Measurements from ENCODE around the gene EID2B. TPM values are rescaled to one million over a fixed set of nuclear protein-coding genes. Genes with fewer than 3 reads are reported as not detected.
A peak's percentile ranks its signal among the peaks of the same experiment; 100 is the strongest.

EID2B gene
- total RNA-seq, 2 experiments from 2014 or later: 3.0 TPM

DNA sequence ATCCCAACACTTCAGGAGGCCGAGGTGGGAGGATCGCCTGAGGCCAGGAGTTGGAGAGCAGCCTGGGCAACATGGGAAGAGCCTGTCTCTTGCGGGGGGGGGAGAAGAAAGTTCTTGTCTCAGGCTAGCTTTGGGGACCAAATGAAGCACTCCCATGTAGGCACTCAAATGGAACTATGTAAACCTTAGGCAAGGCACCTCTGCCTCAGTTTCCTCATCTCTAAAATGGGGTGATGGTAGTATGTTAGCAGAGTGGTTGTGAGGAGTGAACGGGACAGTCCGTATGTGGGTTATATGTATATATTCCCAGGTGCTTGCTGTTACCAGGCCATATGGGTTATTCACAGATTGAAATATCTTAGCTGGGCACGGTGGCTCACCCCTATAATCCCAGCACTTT is 40.4 kb downstream of the EID2B start:
- ChIA-PET CTCF (interaction anchor here (0.7 to 1.6 kb wide), 2 partner anchors 18 to 47 kb away, joined by 3 to 6 read pairs; partner anchors contain the start of gene EID2), POLR2A (interaction anchor here (1.0 to 1.4 kb wide), 4 partner anchors 10 to 56 kb away, joined by 3 to 4 read pairs (median 3); partner anchors contain the start of gene RPS16)
- DNase-seq: no peak
- no peaks in the 10 kb centered on the region for H3K9me3 Mint-ChIP-seq
- TF ChIP-seq CTCF (IDR thresholded peaks at IDR 0.05): no peak
- ATAC-seq: no peak
- H3K4me1 Mint-ChIP-seq (ENCODE audit: low read depth): no peaks in the 10 kb centered on the region
- no peak overlapping the region for H3K27ac Mint-ChIP-seq
- intact Hi-C loops (cut with micrococcal nuclease): no loop called here
- no peak overlapping the region for H3K4me3 Mint-ChIP-seq
- H3K27me3 Mint-ChIP-seq: peaks cover 5% of the 10 kb centered on the region
- peaks cover 18% of the 10 kb centered on the region for H3K36me3 Mint-ChIP-seq (ENCODE audit: low read depth)

- CTCF ChIA-PET: interaction anchor here (0.7 to 1.2 kb wide), 2 partner anchors 50 to 71 kb away, joined by 3 read pairs; no protein-coding TSS in a partner anchor
- H3K9me3 Mint-ChIP-seq: no peaks in the 10 kb centered on the region
- no peak overlapping the region for H3K27ac Mint-ChIP-seq
Measured at GRCh38 chr19:39489756-39490155, 42.9 kb downstream of the EID2B start.

GRCh38 chr19:39483141-39483540 is 49.5 kb downstream of the EID2B start:
- CTCF ChIA-PET: interaction anchor here (1.4 kb wide), 1 partner anchor 9 kb away, joined by 5 read pairs; no protein-coding TSS in a partner anchor
- no peaks in the 10 kb centered on the region for H3K9me3 Mint-ChIP-seq

More at GRCh38 chr19:39489756-39490155, 42.9 kb downstream of the EID2B start:
- H3K27me3 Mint-ChIP-seq: no peaks in the 10 kb centered on the region
- intact Hi-C loops (cut with micrococcal nuclease): no loop called here
- ATAC-seq (no peak), DNase-seq (no peak)
- POLR2A ChIA-PET: interaction anchor here (0.6 to 1.7 kb wide), 4 partner anchors 8 to 43 kb away, joined by 3 to 6 read pairs (median 4); no protein-coding TSS in a partner anchor
- H3K36me3 Mint-ChIP-seq (ENCODE audit: low read depth): peaks cover 27% of the 10 kb centered on the region
- no peak overlapping the region for H3K4me3 Mint-ChIP-seq
- TF ChIP-seq CTCF (IDR thresholded peaks at IDR 0.05): no peak
- H3K4me1 Mint-ChIP-seq (ENCODE audit: low read depth): no peaks in the 10 kb centered on the region

DNA sequence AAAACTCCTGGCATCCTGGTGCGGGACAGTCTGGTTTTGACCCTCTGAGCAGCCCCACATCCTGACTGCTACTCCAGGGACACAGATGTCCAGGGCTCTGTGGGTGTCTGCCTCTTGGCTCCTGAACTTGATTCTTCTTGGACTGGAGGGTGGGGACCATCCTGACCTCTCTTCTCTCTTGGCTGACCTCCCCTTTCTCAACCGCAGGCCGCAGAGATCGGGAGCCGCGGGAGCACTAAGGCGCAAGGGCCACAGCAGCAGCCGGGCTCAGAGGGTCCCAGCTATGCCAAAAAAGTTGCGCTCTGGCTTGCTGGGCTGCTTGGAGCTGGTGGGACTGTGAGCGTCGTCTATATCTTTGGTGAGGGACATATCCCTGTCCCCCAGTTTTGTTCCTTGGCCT is 51.0 kb downstream of the EID2B start:
- CTCF ChIA-PET: interaction anchor here (0.7 to 1.7 kb wide), 4 partner anchors 17 to 90 kb away, joined by 3 to 7 read pairs (median 4); partner anchors contain the start of genes DLL3, MED29 and PAF1

More at GRCh38 chr19:39483141-39483540, 49.5 kb downstream of the EID2B start:
- Mint-ChIP-seq H3K36me3 (ENCODE audit: low read depth) (peaks cover 30% of the 10 kb centered on the region), H3K27ac (no peak overlapping the region), H3K4me3 (peak overlapping the region; percentile 97), H3K27me3 (no peaks in the 10 kb centered on the region), H3K4me1 (ENCODE audit: low read depth) (peaks cover 28% of the 10 kb centered on the region)
- intact Hi-C loops (cut with micrococcal nuclease): no loop called here
- POLR2A ChIA-PET: no interaction called here
- TF ChIP-seq CTCF (IDR thresholded peaks at IDR 0.05): no peak
- no peak for DNase-seq
- no peak for ATAC-seq

More for the DNA sequence above, 51.0 kb downstream of the EID2B start:
- peaks cover 28% of the 10 kb centered on the region for H3K4me1 Mint-ChIP-seq (ENCODE audit: low read depth)
- no peaks in the 10 kb centered on the region for H3K27me3 Mint-ChIP-seq
- H3K9me3 Mint-ChIP-seq: no peaks in the 10 kb centered on the region
- intact Hi-C loops (cut with micrococcal nuclease): no loop called here
- H3K27ac Mint-ChIP-seq: peak overlapping the region; percentile 93
- DNase-seq (no peak), ATAC-seq (no peak)
- POLR2A ChIA-PET: interaction anchor here (0.6 to 3.0 kb wide), 8 partner anchors 9 to 582 kb away, joined by 3 to 7 read pairs (median 4); partner anchors contain the start of genes DLL3 and NFKBIB
- TF ChIP-seq CTCF (IDR thresholded peaks at IDR 0.05): no peak
- peak overlapping the region; percentile 97 for H3K4me3 Mint-ChIP-seq
- peaks cover 25% of the 10 kb centered on the region for H3K36me3 Mint-ChIP-seq (ENCODE audit: low read depth)
